Activated naive CD4-positive, alpha-beta T cell treated with anti-CD3 and anti-CD28 coated beads, Interleukin-2, amount 10 ng/mL, durations not matched to agents 5 hours and 36 hours (primary cell): ENCODE measurements around the gene SKA1. TPM values are rescaled to one million over a fixed set of nuclear protein-coding genes. Genes with fewer than 3 reads are reported as not detected.

Experiments
- total RNA-seq, 2 experiments: library from RNA; stranded (reverse); gene quantifications; one replicate each; pipeline ENCODE4 v1.2.3, GENCODE V29; 2021

The SKA1 gene
- 10 to 100 TPM; 27.2 to 27.6 TPM for total RNA-seq

GRCh38 chr18:50374753-50375391, at the start of gene SKA1:
Gene SKA1, plus strand, starts transcription at chr18:50375046. Its CDS starts 785 bp downstream, at chr18:50375831.

Other genes with a start within 250 kb of the SKA1 start
- not detected for gene MYO5B, start 179.9 kb upstream of the SKA1 start, total RNA-seq
- gene CFAP53, start 108.6 kb upstream of the SKA1 start, total RNA-seq: under 1 TPM; 0.36 to 0.45 TPM
- gene MBD1, start 93.5 kb upstream of the SKA1 start, total RNA-seq: 10 to 100 TPM; 78.2 to 86.8 TPM
- 100 to 1,000 TPM; 114 to 117 TPM for gene CXXC1, start 87.4 kb upstream of the SKA1 start, total RNA-seq
- not detected for gene MAPK4, start 185.0 kb downstream of the SKA1 start, total RNA-seq